Measurements from ENCODE around the gene SLC6A7. TPM values are rescaled to one million over a fixed set of nuclear protein-coding genes. Genes with fewer than 3 reads are reported as not detected.

Gene SLC6A7
- polyA plus RNA-seq, 1 experiment = not detected

DNA sequence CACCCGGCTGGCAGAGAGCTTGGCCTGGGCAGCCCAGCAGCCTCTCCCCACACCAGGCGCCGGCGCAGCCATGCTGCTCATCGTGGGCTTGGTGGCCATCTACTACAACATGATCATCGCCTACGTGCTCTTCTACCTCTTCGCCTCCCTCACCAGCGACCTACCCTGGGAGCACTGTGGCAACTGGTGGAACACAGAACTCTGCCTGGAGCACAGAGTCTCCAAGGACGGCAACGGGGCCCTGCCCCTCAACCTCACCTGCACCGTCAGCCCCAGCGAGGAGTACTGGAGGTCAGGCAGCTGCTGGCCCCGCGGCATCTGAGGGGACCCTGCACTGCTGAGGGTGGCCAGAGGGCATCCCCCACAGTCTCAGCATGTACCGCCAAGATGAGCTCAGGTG lies 7.1 kb downstream of the SLC6A7 start:
- POLR2A ChIA-PET = no interaction called here
- TF ChIP-seq CTCF (IDR thresholded peaks at IDR 0.05; ENCODE audit: insufficient read depth, low read depth, low read length) = no peak
- CTCF ChIA-PET = interaction anchor here (0.6 to 1.3 kb wide), 3 partner anchors 19 to 928 kb away, joined by 3 to 5 read pairs (median 3); no protein-coding TSS in a partner anchor

DNA sequence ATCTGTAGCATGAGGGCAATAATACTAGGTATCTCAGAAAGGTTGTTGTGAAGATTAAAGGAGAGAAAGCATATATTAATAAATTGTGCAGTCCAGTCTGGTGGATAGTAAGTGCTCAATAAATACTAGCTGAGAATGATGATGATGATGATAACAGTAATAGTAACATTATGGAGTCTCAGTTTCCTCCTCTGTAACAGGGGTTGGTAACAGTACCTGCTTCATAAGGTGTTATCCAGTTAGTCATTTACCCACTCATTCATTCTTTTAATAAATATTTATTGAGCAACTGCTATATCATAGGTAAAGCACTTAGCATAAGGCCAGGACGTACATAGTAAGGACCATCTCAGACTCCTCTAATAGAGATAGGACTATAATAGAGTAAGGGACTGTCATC lies 7.6 kb downstream of the SLC6A7 start:
- POLR2A ChIA-PET = no interaction called here
- H3K27me3 ChIP-seq (ENCODE audit: control insufficient read depth, insufficient read depth, low read length) = peaks cover 10% of the 10 kb centered on the region
- no peak for DNase-seq (ENCODE audit: low read depth)
- TF ChIP-seq CTCF (IDR thresholded peaks at IDR 0.05; ENCODE audit: insufficient read depth, low read depth, low read length) = no peak
- CTCF ChIA-PET = interaction anchor here (0.6 to 1.3 kb wide), 3 partner anchors 20 to 928 kb away, joined by 3 to 5 read pairs (median 3); no protein-coding TSS in a partner anchor
- no peaks in the 10 kb centered on the region for H3K36me3 ChIP-seq (ENCODE audit: control insufficient read depth, insufficient read depth, low read length)
- H3K4me3 ChIP-seq (ENCODE audit: low read depth, low read length) = no peak overlapping the region

More for the DNA sequence above, 7.1 kb downstream of the SLC6A7 start:
- no peaks in the 10 kb centered on the region for H3K36me3 ChIP-seq (ENCODE audit: control insufficient read depth, insufficient read depth, low read length)
- no peak overlapping the region for H3K4me3 ChIP-seq (ENCODE audit: low read depth, low read length)
- no peak for DNase-seq (ENCODE audit: low read depth)
- peaks cover 13% of the 10 kb centered on the region for H3K27me3 ChIP-seq (ENCODE audit: control insufficient read depth, insufficient read depth, low read length)

DNA sequence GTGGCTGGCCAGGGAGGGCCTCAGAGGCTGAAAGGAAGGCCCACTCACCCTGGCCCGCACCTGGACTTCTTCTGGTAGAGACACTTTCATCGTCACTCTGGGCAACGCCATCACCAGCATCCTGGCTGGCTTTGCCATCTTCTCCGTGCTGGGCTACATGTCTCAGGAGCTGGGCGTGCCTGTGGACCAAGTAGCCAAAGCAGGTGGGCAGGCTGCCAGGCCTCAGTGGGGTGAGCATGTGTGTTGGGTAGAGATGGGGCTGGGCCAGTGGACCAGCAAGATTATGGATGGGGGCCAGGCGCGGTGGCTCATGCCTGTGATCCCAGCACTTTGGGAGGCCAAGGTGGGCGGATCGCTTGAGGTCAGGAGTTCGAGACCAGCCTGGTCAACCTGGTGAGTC lies 12.6 kb downstream of the SLC6A7 start:
- no peak for DNase-seq (ENCODE audit: low read depth)
- TF ChIP-seq CTCF (IDR thresholded peaks at IDR 0.05; ENCODE audit: insufficient read depth, low read depth, low read length) = no peak
- ChIA-PET CTCF (interaction anchor here (1.5 kb wide), 1 partner anchor 27 kb away, joined by 3 read pairs; no protein-coding TSS in a partner anchor), POLR2A (no interaction called here)
- Histone ChIP-seq H3K27me3 (ENCODE audit: control insufficient read depth, insufficient read depth, low read length) (peaks cover 7% of the 10 kb centered on the region; the same call in 1 of the 2 replicates), H3K36me3 (ENCODE audit: control insufficient read depth, insufficient read depth, low read length) (no peaks in the 10 kb centered on the region), H3K4me3 (ENCODE audit: low read depth, low read length) (no peak overlapping the region)

GRCh38 chr5:150203832-150204589 lies 14.1 kb downstream of the SLC6A7 start:
- TF ChIP-seq CTCF (IDR thresholded peaks at IDR 0.05; ENCODE audit: insufficient read depth, low read depth, low read length) = no peak
- Histone ChIP-seq H3K27me3 (ENCODE audit: control insufficient read depth, insufficient read depth, low read length) (peaks cover 4% of the 10 kb centered on the region; the same call in 1 of the 2 replicates), H3K4me3 (ENCODE audit: low read depth, low read length) (no peak overlapping the region), H3K36me3 (ENCODE audit: control insufficient read depth, insufficient read depth, low read length) (no peaks in the 10 kb centered on the region)
- CTCF ChIA-PET = interaction anchor here (0.7 to 1.2 kb wide), 3 partner anchors 12 to 29 kb away, joined by 3 to 4 read pairs (median 4); no protein-coding TSS in a partner anchor
- no peak for DNase-seq (ENCODE audit: low read depth)
- POLR2A ChIA-PET = no interaction called here

DNA sequence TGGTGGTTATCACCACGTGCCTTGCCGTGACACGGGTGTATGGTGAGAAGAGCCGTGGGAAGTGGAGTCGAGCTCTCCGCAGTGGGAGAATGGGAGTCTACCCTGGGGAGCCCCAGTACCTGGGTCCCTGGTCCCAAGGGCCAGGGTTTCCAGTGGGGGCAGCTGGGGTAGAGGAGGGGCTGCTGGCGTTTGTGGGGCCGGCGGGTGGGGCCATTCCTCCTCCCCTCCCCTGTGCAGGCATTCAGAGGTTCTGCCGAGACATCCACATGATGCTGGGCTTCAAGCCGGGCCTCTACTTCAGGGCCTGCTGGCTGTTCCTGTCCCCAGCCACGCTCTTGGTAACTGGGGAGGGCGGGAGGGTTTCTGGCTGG lies 14.7 kb downstream of the SLC6A7 start:
- ChIA-PET CTCF (interaction anchor here (0.7 to 1.2 kb wide), 3 partner anchors 13 to 29 kb away, joined by 3 to 4 read pairs (median 4); no protein-coding TSS in a partner anchor), POLR2A (no interaction called here)
- no peak for TF ChIP-seq CTCF (IDR thresholded peaks at IDR 0.05; ENCODE audit: insufficient read depth, low read depth, low read length)
- Histone ChIP-seq H3K36me3 (ENCODE audit: control insufficient read depth, insufficient read depth, low read length) (no peaks in the 10 kb centered on the region), H3K4me3 (ENCODE audit: low read depth, low read length) (no peak overlapping the region), H3K27me3 (ENCODE audit: control insufficient read depth, insufficient read depth, low read length) (peaks cover 3% of the 10 kb centered on the region; the same call in 1 of the 2 replicates)
- no peak for DNase-seq (ENCODE audit: low read depth)
